GM12872 (cell line): ENCODE measurements around the gene NRAS.

Experiments
- CTCF ChIP-seq: IDR thresholded peaks from 3 replicates; pipeline ENCODE4 v1.5.1; 2011; ENCODE audit warnings: low read depth, mild to moderate bottlenecking, low read length, moderate library complexity; ENCODE audit not compliant: insufficient read depth

The NRAS gene

GRCh38 chr1:114755006-114755931, 38.7 kb upstream of the NRAS start:
- no peak for TF ChIP-seq CTCF

GRCh38 chr1:114753143-114753542, 36.6 kb upstream of the NRAS start:
- TF ChIP-seq CTCF: no peak

- TF ChIP-seq CTCF: no peak
Observed at GRCh38 chr1:114750780-114751179, 34.2 kb upstream of the NRAS start.

- TF ChIP-seq CTCF: no peak
Observed at GRCh38 chr1:114749835-114750234, 33.3 kb upstream of the NRAS start.

- no peak for TF ChIP-seq CTCF
Observed at GRCh38 chr1:114746450-114747121, 30.0 kb upstream of the NRAS start.

- TF ChIP-seq CTCF: no peak
Observed at GRCh38 chr1:114745291-114745690, 28.7 kb upstream of the NRAS start.

GRCh38 chr1:114741963-114742746, 25.6 kb upstream of the NRAS start:
- no peak for TF ChIP-seq CTCF
